Nephron (organoid): ENCODE results near the gene C5orf47.

Source experiments
- H3K27ac Mint-ChIP-seq, 3 experiments: 2 replicates each; pipeline ENCODE4 v1.8.0; 2020; ENCODE audit warnings: mixed read lengths in 3 of 3, mild to moderate bottlenecking in 2 of 3, moderate library complexity in 1 of 3
- H3K27me3 Mint-ChIP-seq: 2 replicates; pipeline ENCODE4 v1.8.0; 2021; ENCODE audit warnings: low read depth, mild to moderate bottlenecking, moderate library complexity, mixed read lengths
- H3K36me3 Mint-ChIP-seq: 2 replicates; pipeline ENCODE4 v1.8.0; 2020; ENCODE audit warnings: low read depth, mixed read lengths
- H3K4me1 Mint-ChIP-seq: 2 replicates; pipeline ENCODE4 v1.8.0; 2020; ENCODE audit warnings: mixed read lengths
- H3K4me3 Mint-ChIP-seq, 3 experiments: 2 replicates each; pipeline ENCODE4 v1.8.0; 2020; ENCODE audit warnings: mild to moderate bottlenecking in 3 of 3, mixed read lengths in 3 of 3, moderate library complexity in 2 of 3
- H3K9me3 Mint-ChIP-seq: 2 replicates; pipeline ENCODE4 v1.8.0; 2020; ENCODE audit warnings: mixed read lengths
- CTCF ChIP-seq, 3 experiments: fragments of 200-600 bp; sonication (generic); IDR thresholded peaks; one replicate each; pipeline ENCODE4 v1.5.0; 2021; ENCODE audit warnings: antibody characterized with exemption in 3 of 3; ENCODE audit not compliant: unreplicated experiment in 3 of 3

The C5orf47 gene

GRCh38 chr5:174022384-174023095 is 33.6 kb downstream of the C5orf47 start:
- H3K36me3 Mint-ChIP-seq, result peaks cover 6% of the 10 kb centered on the region
- peaks cover 6% of the 10 kb centered on the region for H3K9me3 Mint-ChIP-seq
- TF ChIP-seq CTCF (IDR thresholded peaks at IDR 0.05; ENCODE audit: unreplicated experiment in 3 of 3), result no peak
- no peaks in the 10 kb centered on the region for H3K4me1 Mint-ChIP-seq
- H3K4me3 Mint-ChIP-seq, result no peak overlapping the region
- H3K27me3 Mint-ChIP-seq, result no peaks in the 10 kb centered on the region
- no peak overlapping the region for H3K27ac Mint-ChIP-seq

GRCh38 chr5:174030286-174030685 is 41.3 kb downstream of the C5orf47 start:
- H3K36me3 Mint-ChIP-seq, result no peaks in the 10 kb centered on the region
- H3K27me3 Mint-ChIP-seq, result no peaks in the 10 kb centered on the region
- TF ChIP-seq CTCF (IDR thresholded peaks at IDR 0.05; ENCODE audit: unreplicated experiment in 3 of 3), result no peak
- no peaks in the 10 kb centered on the region for H3K4me1 Mint-ChIP-seq
- H3K27ac Mint-ChIP-seq, result no peak overlapping the region
- H3K4me3 Mint-ChIP-seq, result no peak overlapping the region
- peaks cover 27% of the 10 kb centered on the region for H3K9me3 Mint-ChIP-seq

- Mint-ChIP-seq H3K36me3 (no peaks in the 10 kb centered on the region), H3K4me1 (no peaks in the 10 kb centered on the region), H3K9me3 (no peaks in the 10 kb centered on the region), H3K4me3 (no peak overlapping the region), H3K27me3 (peaks cover 33% of the 10 kb centered on the region), H3K27ac (no peak overlapping the region)
- TF ChIP-seq CTCF (IDR thresholded peaks at IDR 0.05; ENCODE audit: unreplicated experiment in 3 of 3), result no peak
Observed at GRCh38 chr5:174044466-174045254, 55.7 kb downstream of the C5orf47 start.

- H3K27ac Mint-ChIP-seq, result no peak within 1 kb of the TSS
- peak; percentile 81 to 96 (median 94) for TF ChIP-seq CTCF (IDR thresholded peaks at IDR 0.05; ENCODE audit: unreplicated experiment in 3 of 3)
- peaks cover 24% of the 10 kb centered on the region for H3K27me3 Mint-ChIP-seq
- H3K9me3 Mint-ChIP-seq, result no peaks in the 10 kb centered on the region
- H3K4me1 Mint-ChIP-seq, result no peaks in the 10 kb centered on the region
- H3K36me3 Mint-ChIP-seq, result no peaks in the 10 kb centered on the region
- H3K4me3 Mint-ChIP-seq, result peak within 1 kb of the TSS in 1 of 3 experiments; percentile 69
Observed at GRCh38 chr5:174045470-174046025, 56.6 kb downstream of the C5orf47 start, which contains the start of gene NSG2. Gene NSG2 (plus strand): TSS chr5:174045706. CDS start chr5:174046756, 1,050 bp downstream.

- H3K27me3 Mint-ChIP-seq, result peaks cover 24% of the 10 kb centered on the region
- no peak overlapping the region for H3K27ac Mint-ChIP-seq
- no peaks in the 10 kb centered on the region for H3K36me3 Mint-ChIP-seq
- TF ChIP-seq CTCF (IDR thresholded peaks at IDR 0.05; ENCODE audit: unreplicated experiment in 3 of 3), result no peak
- no peak overlapping the region for H3K4me3 Mint-ChIP-seq
- no peaks in the 10 kb centered on the region for H3K9me3 Mint-ChIP-seq
- H3K4me1 Mint-ChIP-seq, result no peaks in the 10 kb centered on the region
Observed at GRCh38 chr5:174046558-174046957, 57.6 kb downstream of the C5orf47 start.
